Activated T-cell treated with anti-CD3 and anti-CD28 coated beads for 1 hour (primary cell): ENCODE measurements around the gene TMEM125.

Experiments
- DNase-seq: peaks from one replicate; pipeline ENCODE4 v3.0.0-alpha.2; 2020; ENCODE audit warnings: low read depth

The TMEM125 gene

DNA sequence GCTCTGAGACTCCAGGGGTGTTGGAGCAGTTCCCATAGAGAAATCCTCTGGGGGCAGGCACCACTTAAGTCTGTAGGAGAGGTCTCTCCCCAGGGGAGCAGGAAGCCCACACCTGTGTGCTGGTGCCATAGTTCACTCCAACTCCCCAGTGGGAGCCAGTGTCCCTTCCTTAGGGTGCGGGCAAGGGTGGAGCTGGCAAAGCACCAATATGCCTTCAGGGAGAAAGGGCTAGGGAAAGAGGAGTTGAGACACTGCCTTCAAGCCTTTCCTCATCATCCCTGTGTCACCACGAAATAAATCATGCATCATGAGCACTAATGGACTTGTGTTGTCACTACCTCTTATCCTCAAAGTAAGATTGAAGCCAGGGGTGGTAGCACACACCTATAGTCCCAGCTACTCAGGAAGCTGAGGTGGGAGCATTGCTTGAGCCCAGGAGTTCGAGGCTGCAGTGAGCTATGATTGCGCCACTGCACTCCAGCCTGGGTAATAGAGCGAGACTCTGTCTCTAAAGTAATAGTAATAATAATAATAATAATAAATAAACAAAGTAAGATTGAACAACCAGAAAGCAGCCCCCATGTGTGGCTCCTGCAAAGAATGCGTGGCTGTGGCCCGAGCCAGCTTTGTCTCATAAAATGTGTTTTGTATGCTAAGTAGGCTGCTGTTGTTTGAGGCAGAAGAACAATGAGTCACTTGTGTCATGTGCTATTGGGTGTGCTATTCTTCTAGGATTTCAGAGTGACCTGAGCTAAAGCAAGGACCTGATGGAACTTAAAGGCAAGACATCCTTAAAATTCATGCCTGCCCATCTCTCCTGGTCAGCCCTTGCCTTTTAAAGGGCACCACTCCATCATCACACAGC, 24.3 kb downstream of the TMEM125 start:
- DNase-seq = no peak

- DNase-seq = no peak
Observed at GRCh38 chr1:43294761-43295160, 25.0 kb downstream of the TMEM125 start.

DNA sequence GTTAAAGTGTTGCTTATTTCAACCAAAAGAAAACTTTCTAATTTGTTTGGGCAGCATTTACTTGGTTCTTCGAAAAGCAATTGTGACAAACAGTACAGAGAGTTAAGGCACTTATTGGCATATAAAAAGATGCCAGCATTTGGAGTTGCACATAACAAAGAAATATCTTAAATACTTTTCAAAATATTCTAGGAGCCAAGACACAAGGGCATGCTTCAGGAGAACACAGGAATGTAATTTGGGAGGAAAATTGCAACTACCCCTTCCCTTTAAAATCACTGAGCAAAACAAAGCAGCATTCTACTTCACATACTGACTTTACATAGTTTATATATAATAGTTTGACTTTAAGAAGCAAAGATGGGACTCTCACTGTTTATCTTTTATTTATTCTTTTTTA, 26.4 kb downstream of the TMEM125 start:
- DNase-seq = no peak

DNA sequence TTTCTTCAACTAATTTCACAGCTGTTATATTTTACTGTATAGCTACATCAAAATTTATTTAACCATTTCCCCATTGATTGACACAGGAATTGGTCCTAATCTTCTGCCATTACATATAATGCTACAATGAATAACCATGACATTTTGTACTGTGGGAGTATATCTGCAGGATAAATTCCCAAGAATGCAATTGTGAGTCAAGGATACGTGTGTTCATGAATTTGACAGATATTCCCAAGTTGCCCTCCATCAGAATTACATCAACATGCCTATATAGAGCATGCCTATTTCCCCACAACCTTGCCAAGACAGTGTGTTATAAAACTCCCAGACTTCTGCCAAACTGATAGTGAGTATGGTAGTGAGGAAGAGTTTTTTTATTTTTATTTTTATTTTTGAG, 28.3 kb downstream of the TMEM125 start:
- no peak for DNase-seq

DNA sequence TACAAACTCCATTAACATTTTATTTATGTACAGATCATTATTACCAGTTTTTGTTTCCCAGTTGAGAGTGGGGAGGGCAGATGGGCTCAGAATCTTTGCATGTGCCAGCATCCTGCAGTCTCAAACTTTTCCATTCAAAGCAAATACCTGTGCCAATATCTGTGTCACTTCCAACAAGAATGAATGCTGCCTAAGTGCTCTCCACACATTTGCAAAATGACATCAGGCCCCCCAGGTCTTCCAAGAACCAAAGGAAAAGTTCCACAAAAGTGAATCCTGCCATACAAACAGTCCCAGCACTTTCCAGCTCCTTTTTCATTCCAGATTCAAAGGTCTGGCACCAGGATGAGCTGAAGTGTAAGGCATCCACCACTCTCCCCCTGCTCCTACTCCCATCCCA, 29.3 kb downstream of the TMEM125 start:
- DNase-seq = no peak

GRCh38 chr1:43300378-43301094, 30.8 kb downstream of the TMEM125 start, which contains the start of gene TIE1:
Gene TIE1, plus strand, starts transcription at chr1:43300982. Its CDS starts 90 bp downstream, at chr1:43301072.
- no peak for DNase-seq

GRCh38 chr1:43302201-43302600, 32.4 kb downstream of the TMEM125 start:
- no peak for DNase-seq

GRCh38 chr1:43302721-43303470, 33.1 kb downstream of the TMEM125 start:
- DNase-seq = no peak

- no peak for DNase-seq
Observed at GRCh38 chr1:43303471-43304313, 33.9 kb downstream of the TMEM125 start.

GRCh38 chr1:43304314-43304681, 34.5 kb downstream of the TMEM125 start:
- DNase-seq = no peak

DNA sequence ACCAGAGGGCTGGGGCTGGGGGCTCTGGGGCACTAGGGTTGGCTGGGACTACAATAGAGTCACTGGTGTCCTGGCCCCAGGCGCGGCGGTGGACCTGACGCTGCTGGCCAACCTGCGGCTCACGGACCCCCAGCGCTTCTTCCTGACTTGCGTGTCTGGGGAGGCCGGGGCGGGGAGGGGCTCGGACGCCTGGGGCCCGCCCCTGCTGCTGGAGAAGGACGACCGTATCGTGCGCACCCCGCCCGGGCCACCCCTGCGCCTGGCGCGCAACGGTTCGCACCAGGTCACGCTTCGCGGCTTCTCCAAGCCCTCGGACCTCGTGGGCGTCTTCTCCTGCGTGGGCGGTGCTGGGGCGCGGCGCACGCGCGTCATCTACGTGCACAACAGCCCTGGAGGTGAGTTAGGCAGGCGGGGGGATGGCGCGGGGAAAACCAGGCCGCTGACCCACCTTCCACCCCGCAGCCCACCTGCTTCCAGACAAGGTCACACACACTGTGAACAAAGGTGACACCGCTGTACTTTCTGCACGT, 35.1 kb downstream of the TMEM125 start:
- DNase-seq = no peak

- DNase-seq = no peak
Observed at GRCh38 chr1:43305461-43305860, 35.7 kb downstream of the TMEM125 start.

DNA sequence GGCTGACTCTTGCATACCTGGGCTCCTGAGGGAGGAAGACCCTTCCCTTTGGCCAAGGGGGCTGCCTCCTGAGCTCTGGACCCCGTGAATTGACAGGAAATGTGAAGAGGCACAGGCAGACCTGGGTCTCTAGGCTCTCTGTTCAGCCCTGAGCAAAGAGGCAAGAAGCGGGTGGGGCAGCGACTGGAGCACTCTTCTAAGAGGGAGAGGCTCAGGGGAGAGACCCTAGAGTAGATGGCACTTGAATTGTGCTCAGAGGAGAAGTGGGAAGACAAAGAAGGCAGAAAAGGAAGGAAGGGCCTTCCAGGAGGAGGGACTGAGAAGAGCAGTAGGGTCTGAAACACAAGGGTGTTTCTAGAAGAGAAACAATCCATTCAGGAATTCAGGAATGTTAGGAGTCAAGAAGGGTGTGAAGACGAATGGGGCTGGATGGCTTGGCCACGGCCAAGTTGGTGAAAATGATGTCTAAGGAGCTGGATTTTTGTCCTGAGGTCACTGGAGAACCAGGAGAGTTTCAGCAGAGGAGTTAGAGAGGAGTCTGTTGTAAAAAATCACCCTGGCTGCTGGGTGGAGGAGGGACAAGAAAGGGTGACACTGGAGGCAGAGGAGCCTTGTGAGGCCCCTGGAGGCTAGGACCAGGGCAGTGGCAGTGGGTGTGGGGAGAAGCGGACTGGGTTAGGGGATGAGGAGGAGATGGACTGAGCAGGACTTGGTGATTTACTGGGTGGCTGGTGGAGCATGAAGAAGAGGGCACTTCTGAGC, 36.3 kb downstream of the TMEM125 start:
- DNase-seq = no peak

GRCh38 chr1:43306688-43307457, 37.1 kb downstream of the TMEM125 start:
- DNase-seq = no peak

- no peak for DNase-seq
Observed at GRCh38 chr1:43307458-43308158, 37.8 kb downstream of the TMEM125 start.

- no peak for DNase-seq
Observed at GRCh38 chr1:43308635-43309404, 39.0 kb downstream of the TMEM125 start.

DNA sequence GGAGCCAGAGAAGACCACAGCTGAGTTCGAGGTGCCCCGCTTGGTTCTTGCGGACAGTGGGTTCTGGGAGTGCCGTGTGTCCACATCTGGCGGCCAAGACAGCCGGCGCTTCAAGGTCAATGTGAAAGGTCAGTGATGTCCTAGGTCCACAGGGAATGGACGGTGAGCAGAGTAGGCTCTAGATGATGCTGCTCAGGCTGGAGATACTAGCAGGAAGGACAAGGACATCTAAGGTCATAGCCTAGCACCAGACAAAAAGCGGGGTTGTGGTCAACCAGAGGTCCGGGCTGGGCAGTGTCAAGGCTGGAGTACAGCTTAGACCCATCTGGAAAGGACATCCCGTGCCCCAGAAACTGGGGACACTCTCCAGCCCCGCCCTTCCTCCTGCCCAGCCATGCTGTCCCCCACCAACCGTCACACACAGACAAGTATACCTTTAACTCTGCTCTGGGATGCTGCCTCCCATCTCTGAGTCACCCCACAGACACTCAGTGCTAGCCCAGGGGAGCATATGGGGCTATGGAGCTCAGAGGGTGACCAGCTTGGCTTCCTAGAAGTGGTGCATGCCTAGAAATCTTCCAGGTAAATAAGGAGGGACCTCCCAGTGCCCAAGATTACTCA, 39.7 kb downstream of the TMEM125 start:
- no peak for DNase-seq

DNA sequence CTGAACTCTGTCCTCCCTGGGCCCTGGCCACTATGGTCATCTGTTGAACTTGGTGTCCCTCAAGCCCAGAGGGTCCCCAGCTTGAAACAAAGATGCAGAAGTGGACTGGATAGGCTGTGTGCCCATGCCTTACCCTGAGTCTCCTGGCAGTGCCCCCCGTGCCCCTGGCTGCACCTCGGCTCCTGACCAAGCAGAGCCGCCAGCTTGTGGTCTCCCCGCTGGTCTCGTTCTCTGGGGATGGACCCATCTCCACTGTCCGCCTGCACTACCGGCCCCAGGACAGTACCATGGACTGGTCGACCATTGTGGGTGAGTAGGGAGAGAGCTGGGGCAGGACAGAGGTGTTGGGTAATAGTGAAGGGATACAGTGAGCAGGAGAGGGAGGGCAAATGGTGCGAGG, 41.7 kb downstream of the TMEM125 start:
- no peak for DNase-seq
